OCI-LY7 (cell line): ENCODE data around the gene NKX2-1. TPM values are rescaled to one million over a fixed set of nuclear protein-coding genes. Genes with fewer than 3 reads are reported as not detected.

Experiments
- BruUV-seq: library from RNA; stranded (reverse); fragments of 400-500 nt; replicated peaks from 2 replicates; lab custom pipeline; 2021; lab: Mats Ljungman, UMichigan
- CTCF ChIA-PET: fragments of 300-600 bp; sonication (Branson Sonifier 250); formaldehyde crosslinking; loops from one replicate; lab custom pipeline; 2022; ENCODE audit warnings: antibody characterized with exemption; ENCODE audit not compliant: unreplicated experiment; lab: Charles Lee
- POLR2A ChIA-PET: fragments of 300-600 bp; sonication (Branson Sonifier 250); formaldehyde crosslinking; loops from one replicate; lab custom pipeline; 2022; ENCODE audit warnings: antibody characterized with exemption; lab: Charles Lee
- DNase-seq: peaks from one replicate; pipeline ENCODE4 v3.0.0-alpha.2; 2015; ENCODE audit warnings: low spot score
- H2AFZ ChIP-seq: fragments of 200-600 bp; sonication (generic), shearing (Covaris generic); 2 replicates; pipeline ENCODE4 v1.6.1; 2014; ENCODE audit warnings: mild to moderate bottlenecking, antibody characterized with exemption, low read length, moderate library complexity
- H3K27ac ChIP-seq: fragments of 200-600 bp; sonication (generic); 2 replicates; pipeline ENCODE4 v1.5.1; 2014; ENCODE audit warnings: mixed run types, low read depth, mild to moderate bottlenecking, moderate library complexity, low read length, inconsistent platforms; ENCODE audit not compliant: poor library complexity, severe bottlenecking
- H3K36me3 ChIP-seq: fragments of 200-600 bp; sonication (generic); 2 replicates; pipeline ENCODE4 v1.6.1; 2014; ENCODE audit warnings: mild to moderate bottlenecking, antibody characterized with exemption, low read length, moderate library complexity, mixed read lengths; ENCODE audit not compliant: insufficient read depth
- H3K4me1 ChIP-seq: fragments of 200-600 bp; sonication (generic); 2 replicates; pipeline ENCODE4 v1.5.1; 2014; ENCODE audit warnings: mild to moderate bottlenecking, low read length; ENCODE audit not compliant: insufficient read depth, poor library complexity, severe bottlenecking
- H3K4me2 ChIP-seq: fragments of 200-600 bp; sonication (generic); 2 replicates; pipeline ENCODE4 v1.6.1; 2014; ENCODE audit warnings: mild to moderate bottlenecking, low read length
- H3K4me3 ChIP-seq: fragments of 200-600 bp; sonication (generic); 2 replicates; pipeline ENCODE4 v1.5.1; 2014; ENCODE audit warnings: mild to moderate bottlenecking, low read depth, low read length; ENCODE audit not compliant: poor library complexity, severe bottlenecking
- H3K79me2 ChIP-seq: fragments of 200-600 bp; sonication (generic); 2 replicates; pipeline ENCODE4 v1.6.1; 2016; ENCODE audit warnings: low read depth, mild to moderate bottlenecking, low read length, moderate library complexity, mixed read lengths; ENCODE audit not compliant: insufficient read depth
- H3K9me2 ChIP-seq: fragments of 200-600 bp; sonication (generic); 2 replicates; pipeline ENCODE4 v1.6.1; 2016; ENCODE audit warnings: mild to moderate bottlenecking, low read length, mixed read lengths; ENCODE audit not compliant: insufficient read depth
- H3K9me3 ChIP-seq: fragments of 200-600 bp; sonication (generic); 2 replicates; pipeline ENCODE4 v1.6.1; 2014; ENCODE audit warnings: mild to moderate bottlenecking, mixed run types, low read length, mixed read lengths
- H4K20me1 ChIP-seq: fragments of 200-600 bp; sonication (generic); 2 replicates; pipeline ENCODE4 v1.6.1; 2014; ENCODE audit warnings: mild to moderate bottlenecking, antibody characterized with exemption, low read length, moderate library complexity, mixed read lengths; ENCODE audit not compliant: insufficient read depth
- EZH2phosphoT487 ChIP-seq: fragments of 200-600 bp; sonication (generic); IDR thresholded peaks from 2 replicates; pipeline ENCODE4 v1.6.1; 2018; ENCODE audit warnings: low read depth, borderline replicate concordance, mild to moderate bottlenecking, mixed run types, antibody characterized with exemption, low read length, moderate library complexity, mixed read lengths
- intact Hi-C: fragments of 100-400 bp; cut with micrococcal nuclease; formaldehyde crosslinking; loops from one replicate; pipeline ENCODE4 v1.10.0; 2022; ENCODE audit not compliant: unreplicated experiment
- total RNA-seq, 2 experiments: library from RNA; depleted of rRNA in 1 of 2; stranded (reverse); fragments of >200 nt in 1 of 2; shearing (Covaris generic) in 1 of 2; gene quantifications; 2 replicates each; pipeline ENCODE4 v1.2.3, GENCODE V29; 2014 to 2022
- TF ChIP-seq, protein P1 (sequence below): fragments of 200-600 bp; sonication (generic); conservative IDR thresholded peaks from 2 replicates; pipeline ENCODE4 v1.5.1; 2014; ENCODE audit warnings: mild to moderate bottlenecking, antibody characterized with exemption, low read length, moderate library complexity, mixed read lengths

Gene NKX2-1
- total RNA-seq, 2 experiments from 2014 or later, result not detected

GRCh38 chr14:36503771-36504741, 16.0 kb downstream of the NKX2-1 start:
- no peaks in the 10 kb centered on the region for H4K20me1 ChIP-seq
- no peak for TF ChIP-seq EZH2phosphoT487
- TF ChIP-seq, protein P1, sequence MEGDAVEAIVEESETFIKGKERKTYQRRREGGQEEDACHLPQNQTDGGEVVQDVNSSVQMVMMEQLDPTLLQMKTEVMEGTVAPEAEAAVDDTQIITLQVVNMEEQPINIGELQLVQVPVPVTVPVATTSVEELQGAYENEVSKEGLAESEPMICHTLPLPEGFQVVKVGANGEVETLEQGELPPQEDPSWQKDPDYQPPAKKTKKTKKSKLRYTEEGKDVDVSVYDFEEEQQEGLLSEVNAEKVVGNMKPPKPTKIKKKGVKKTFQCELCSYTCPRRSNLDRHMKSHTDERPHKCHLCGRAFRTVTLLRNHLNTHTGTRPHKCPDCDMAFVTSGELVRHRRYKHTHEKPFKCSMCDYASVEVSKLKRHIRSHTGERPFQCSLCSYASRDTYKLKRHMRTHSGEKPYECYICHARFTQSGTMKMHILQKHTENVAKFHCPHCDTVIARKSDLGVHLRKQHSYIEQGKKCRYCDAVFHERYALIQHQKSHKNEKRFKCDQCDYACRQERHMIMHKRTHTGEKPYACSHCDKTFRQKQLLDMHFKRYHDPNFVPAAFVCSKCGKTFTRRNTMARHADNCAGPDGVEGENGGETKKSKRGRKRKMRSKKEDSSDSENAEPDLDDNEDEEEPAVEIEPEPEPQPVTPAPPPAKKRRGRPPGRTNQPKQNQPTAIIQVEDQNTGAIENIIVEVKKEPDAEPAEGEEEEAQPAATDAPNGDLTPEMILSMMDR, result no peak
- intact Hi-C loops, result no loop called here
- ChIA-PET POLR2A (interaction anchor here (0.6 kb wide), 2 partner anchors 33 to 202 kb away, joined by 3 read pairs; no protein-coding TSS in a partner anchor), CTCF (no interaction called here)
- no peak overlapping the region for H3K27ac ChIP-seq
- H3K4me3 ChIP-seq, result no peak overlapping the region
- no TSS peak for BruUV-seq
- no peak overlapping the region for H2AFZ ChIP-seq
- no peaks in the 10 kb centered on the region for H3K4me1 ChIP-seq
- H3K9me3 ChIP-seq, result no peaks in the 10 kb centered on the region
- H3K36me3 ChIP-seq, result no peaks in the 10 kb centered on the region
- H3K79me2 ChIP-seq, result no peaks in the 10 kb centered on the region
- no peaks in the 10 kb centered on the region for H3K9me2 ChIP-seq
- H3K4me2 ChIP-seq, result no peak overlapping the region
- no peak for DNase-seq

DNA sequence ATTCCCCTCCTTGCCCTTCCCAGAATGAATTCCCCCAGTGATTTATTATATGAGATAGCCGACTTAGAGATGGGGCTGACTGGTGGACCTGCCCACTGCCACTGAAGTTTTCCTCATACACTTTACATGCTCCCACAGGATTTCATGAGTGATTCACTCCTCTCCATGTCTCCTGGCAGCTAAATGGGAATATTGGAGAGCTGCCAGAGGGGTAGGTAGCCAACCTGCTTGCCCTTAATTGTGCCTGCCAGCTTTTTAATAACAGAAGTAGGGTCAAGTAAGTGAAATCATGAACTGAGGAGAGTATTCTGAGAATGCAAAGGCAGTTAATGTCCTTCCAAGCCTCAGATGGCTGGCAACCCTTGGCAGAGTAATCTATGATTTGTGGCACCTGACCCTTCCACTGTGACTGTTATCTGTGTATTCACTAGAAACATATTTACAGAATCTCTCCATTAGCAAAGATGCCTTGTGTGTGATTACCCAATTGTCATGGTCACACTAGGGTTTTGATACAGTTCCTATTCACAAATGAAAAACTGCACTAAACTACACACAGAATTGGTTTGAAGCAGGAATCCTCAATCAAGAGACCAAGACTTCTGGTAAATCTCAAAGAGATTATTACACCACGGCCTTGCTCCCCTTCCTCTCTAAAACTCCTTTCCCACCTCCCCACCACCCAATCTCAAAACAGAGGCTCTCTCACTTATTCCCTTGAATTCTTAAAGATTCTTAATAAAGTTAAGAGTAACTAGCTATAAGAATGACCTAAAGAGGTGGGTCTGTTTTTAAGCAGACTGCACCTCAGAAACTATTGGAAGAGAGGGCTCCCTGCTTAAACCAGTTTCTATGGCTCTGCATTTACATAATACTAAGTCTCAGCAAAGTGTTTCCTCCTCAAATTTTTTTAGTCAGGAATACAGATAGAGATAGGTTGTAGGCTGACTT, 17.2 kb downstream of the NKX2-1 start:
- intact Hi-C loops, result no loop called here
- H4K20me1 ChIP-seq, result no peaks in the 10 kb centered on the region
- H3K4me2 ChIP-seq, result no peak overlapping the region
- H3K9me3 ChIP-seq, result no peaks in the 10 kb centered on the region
- H2AFZ ChIP-seq, result no peak overlapping the region
- H3K36me3 ChIP-seq, result no peaks in the 10 kb centered on the region
- H3K9me2 ChIP-seq, result no peaks in the 10 kb centered on the region
- no peaks in the 10 kb centered on the region for H3K79me2 ChIP-seq
- H3K27ac ChIP-seq, result no peak overlapping the region
- POLR2A ChIA-PET, result interaction anchor here (0.6 to 0.7 kb wide), 4 partner anchors 27 to 218 kb away, joined by 3 to 9 read pairs (median 3); no protein-coding TSS in a partner anchor
- TF ChIP-seq, protein P1, result no peak
- no peak for TF ChIP-seq EZH2phosphoT487
- DNase-seq, result no peak
- CTCF ChIA-PET, result no interaction called here
- H3K4me1 ChIP-seq, result no peaks in the 10 kb centered on the region
- no peak overlapping the region for H3K4me3 ChIP-seq
- no TSS peak for BruUV-seq
